Measurements from ENCODE around the gene NTRK1.

- TF ChIP-seq CTCF (IDR thresholded peaks at IDR 0.05) (no peak), ZFX (IDR thresholded peaks at IDR 0.05; ENCODE audit: borderline replicate concordance) (no peak)
Observed at GRCh38 chr1:156914440-156914856, 53.8 kb downstream of the NTRK1 start.
